ENCODE results near the gene POLR2L.

POLR2L gene

DNA sequence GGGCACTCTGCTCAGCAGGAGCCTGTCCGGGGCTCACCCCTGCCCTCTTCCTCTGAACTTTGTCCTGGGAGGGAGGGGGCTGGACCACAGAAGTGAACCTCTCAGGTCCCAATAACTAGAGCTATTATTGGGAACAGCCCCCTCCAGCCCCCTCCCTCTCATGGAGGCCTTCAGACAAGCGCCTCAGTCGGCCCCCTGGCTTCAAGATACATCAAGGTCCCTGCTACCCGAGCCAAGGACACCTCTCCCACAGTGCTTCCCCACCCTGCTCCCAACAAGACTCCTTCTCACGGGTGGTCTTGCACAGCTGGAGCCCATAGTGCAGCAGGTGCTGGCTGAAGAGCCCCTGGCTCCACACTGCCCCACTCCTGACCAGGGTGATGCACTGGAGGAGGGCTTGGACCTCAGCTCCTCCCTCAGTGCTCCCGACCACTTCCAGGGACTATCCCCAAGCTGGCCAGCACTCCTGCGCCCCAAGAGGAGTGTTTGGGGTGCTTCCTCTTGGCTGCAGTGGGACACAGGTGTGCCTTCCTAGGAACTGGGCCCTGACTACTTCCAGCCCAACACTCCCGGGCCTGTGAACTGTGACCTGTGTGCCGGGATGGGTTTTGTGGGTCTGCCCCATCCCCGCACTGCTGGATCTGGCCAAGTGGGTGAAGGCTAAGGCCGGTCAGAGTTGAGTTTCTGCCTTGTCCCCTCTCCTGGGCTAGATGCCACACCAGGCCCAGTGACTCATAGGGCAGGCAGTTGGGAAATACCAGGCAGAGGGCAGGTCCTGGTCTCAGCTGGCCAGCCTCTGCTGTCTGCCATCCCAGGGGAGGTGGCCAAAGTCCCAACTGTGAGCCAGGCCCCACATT is 21.4 kb downstream of the POLR2L start:
- peak overlapping the region; percentile 86 for H3K4me3 ChIP-seq (ENCODE audit: low read depth, low read length)
- DNase-seq (ENCODE audit: low read depth) = no peak
- no peak for TF ChIP-seq CTCF (IDR thresholded peaks at IDR 0.05; ENCODE audit: low read depth, low read length, missing control alignments)

- H3K4me3 ChIP-seq (ENCODE audit: low read depth, low read length) = peak overlapping the region; percentile 86
- DNase-seq (ENCODE audit: low read depth) = peak; percentile 86
- TF ChIP-seq CTCF (IDR thresholded peaks at IDR 0.05; ENCODE audit: low read depth, low read length, missing control alignments) = no peak
These were observed 22.2 kb downstream of the POLR2L start for GRCh38 chr11:819943-820649.

DNA sequence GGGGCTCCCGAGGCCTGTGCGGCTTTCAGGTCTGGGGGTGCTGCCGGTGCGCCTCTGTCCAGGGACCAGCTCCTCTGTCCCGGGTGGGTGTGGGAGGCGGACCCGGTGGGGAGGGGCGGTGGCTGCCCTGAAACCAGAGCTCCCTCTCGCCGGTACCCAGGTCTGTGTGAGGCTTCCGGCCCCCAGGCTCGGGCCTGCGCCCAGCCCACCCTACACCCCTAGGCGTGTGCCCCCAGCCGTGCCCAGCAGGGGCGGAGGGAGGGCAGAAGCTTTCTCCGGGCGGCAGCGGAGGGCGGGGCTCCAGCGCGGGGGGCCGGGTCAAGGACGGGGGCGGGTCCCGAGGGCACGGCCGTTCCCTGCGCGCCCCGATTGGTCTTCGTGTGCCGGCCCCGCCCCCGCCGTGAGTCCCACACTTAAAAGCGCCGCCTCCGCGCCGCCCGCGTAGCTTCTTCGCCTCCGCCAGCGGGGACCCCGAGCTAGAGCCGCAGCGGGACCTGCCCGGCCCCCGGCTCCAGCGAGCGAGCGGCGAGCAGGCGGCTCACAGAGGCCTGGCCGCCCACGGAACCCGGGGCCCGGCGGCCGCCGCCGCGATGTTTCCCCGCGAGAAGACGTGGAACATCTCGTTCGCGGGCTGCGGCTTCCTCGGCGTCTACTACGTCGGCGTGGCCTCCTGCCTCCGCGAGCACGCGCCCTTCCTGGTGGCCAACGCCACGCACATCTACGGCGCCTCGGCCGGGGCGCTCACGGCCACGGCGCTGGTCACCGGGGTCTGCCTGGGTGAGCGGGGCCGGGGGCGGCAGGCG is 23.0 kb downstream of the POLR2L start:
- H3K4me3 ChIP-seq (ENCODE audit: low read depth, low read length) = peak overlapping the region; percentile 86
- DNase-seq (ENCODE audit: low read depth) = no peak
- no peak for TF ChIP-seq CTCF (IDR thresholded peaks at IDR 0.05; ENCODE audit: low read depth, low read length, missing control alignments)

- no peak for TF ChIP-seq CTCF (IDR thresholded peaks at IDR 0.05; ENCODE audit: low read depth, low read length, missing control alignments)
- DNase-seq (ENCODE audit: low read depth) = no peak
- peak within 1 kb of the TSS; percentile 86 for H3K4me3 ChIP-seq (ENCODE audit: low read depth, low read length)
These were observed 23.8 kb downstream of the POLR2L start, which contains the start of gene PNPLA2 for GRCh38 chr11:818396-819128. TSS of gene PNPLA2 (plus strand) at chr11:818914. CDS start at chr11:819719, 805 bp downstream.

- H3K4me3 ChIP-seq (ENCODE audit: low read depth, low read length) = no peak overlapping the region
- DNase-seq (ENCODE audit: low read depth) = no peak
- TF ChIP-seq CTCF (IDR thresholded peaks at IDR 0.05; ENCODE audit: low read depth, low read length, missing control alignments) = no peak
These were observed 25.9 kb downstream of the POLR2L start for GRCh38 chr11:816433-816779.

GRCh38 chr11:815675-816432 is 26.5 kb downstream of the POLR2L start:
- no peak for TF ChIP-seq CTCF (IDR thresholded peaks at IDR 0.05; ENCODE audit: low read depth, low read length, missing control alignments)
- no peak overlapping the region for H3K4me3 ChIP-seq (ENCODE audit: low read depth, low read length)
- no peak for DNase-seq (ENCODE audit: low read depth)
